H9 (cell line): ENCODE data around the gene RRAGC. TPM values are rescaled to one million over a fixed set of nuclear protein-coding genes. Genes with fewer than 3 reads are reported as not detected.
"Not testable (repeated sequence)": the region's sequence is repeated elsewhere in the genome, so short reads cannot be mapped to it uniquely, and the experiment has no call there.

Experiments used
- DNase-seq: peaks from one replicate; pipeline ENCODE4 v3.0.0-alpha.2; 2017
- H2AFZ ChIP-seq: one replicate; pipeline ENCODE4 v1.6.1; 2013; ENCODE audit warnings: mild to moderate bottlenecking, low read length, control low read depth, moderate library complexity
- H2AK5ac ChIP-seq: 2 replicates; pipeline ENCODE4 v1.6.1; 2013; ENCODE audit warnings: low read length, control low read depth, mixed read lengths; ENCODE audit not compliant: insufficient read length
- H2BK120ac ChIP-seq: one replicate; pipeline ENCODE4 v1.6.1; 2013; ENCODE audit warnings: low read depth, mild to moderate bottlenecking, low read length, control low read depth, inconsistent platforms; ENCODE audit not compliant: poor library complexity, severe bottlenecking
- H2BK12ac ChIP-seq: 2 replicates; pipeline ENCODE4 v1.6.1; 2013; ENCODE audit warnings: low read length, control low read depth, mixed read lengths, low read depth; ENCODE audit not compliant: insufficient read length
- H2BK15ac ChIP-seq: 2 replicates; pipeline ENCODE4 v1.6.1; 2013; ENCODE audit warnings: low read depth, low read length, control low read depth
- H2BK20ac ChIP-seq: one replicate; pipeline ENCODE4 v1.6.1; 2013; ENCODE audit warnings: low read depth, mild to moderate bottlenecking, low read length, control low read depth, inconsistent platforms; ENCODE audit not compliant: poor library complexity, severe bottlenecking
- H2BK5ac ChIP-seq: 2 replicates; pipeline ENCODE4 v1.6.1; 2013; ENCODE audit warnings: low read length, control low read depth, mixed read lengths; ENCODE audit not compliant: insufficient read length
- H3K14ac ChIP-seq: 2 replicates; pipeline ENCODE4 v1.6.1; 2013; ENCODE audit warnings: low read length, control low read depth; ENCODE audit not compliant: insufficient read depth
- H3K18ac ChIP-seq: 2 replicates; pipeline ENCODE4 v1.6.1; 2013; ENCODE audit warnings: low read depth, mild to moderate bottlenecking, mixed read lengths, low read length, control low read depth; ENCODE audit not compliant: insufficient read length
- H3K23ac ChIP-seq: 2 replicates; pipeline ENCODE4 v1.6.1; 2013; ENCODE audit warnings: low read length, control low read depth, mixed read lengths, low read depth; ENCODE audit not compliant: insufficient read length
- H3K23me2 ChIP-seq: 2 replicates; pipeline ENCODE4 v1.6.1; 2013; ENCODE audit warnings: low read depth, mild to moderate bottlenecking, mixed read lengths, low read length, control low read depth; ENCODE audit not compliant: insufficient read length, poor library complexity, severe bottlenecking
- H3K27ac ChIP-seq: 2 replicates; pipeline ENCODE4 v1.5.1; 2013; ENCODE audit warnings: low read length, control low read depth, mixed read lengths, low read depth; ENCODE audit not compliant: insufficient read length
- H3K27me3 ChIP-seq: 2 replicates; pipeline ENCODE4 v1.6.1; 2013; ENCODE audit warnings: low read length, control low read depth, inconsistent platforms; ENCODE audit not compliant: insufficient read depth
- H3K4ac ChIP-seq: 2 replicates; pipeline ENCODE4 v1.6.1; 2013; ENCODE audit warnings: low read depth, mild to moderate bottlenecking, control low read depth, inconsistent platforms, low read length, moderate library complexity
- H3K4me1 ChIP-seq: 2 replicates; pipeline ENCODE4 v1.6.1; 2013; ENCODE audit warnings: low read length, control low read depth, inconsistent platforms; ENCODE audit not compliant: insufficient read depth
- H3K4me2 ChIP-seq: 2 replicates; pipeline ENCODE4 v1.6.1; 2013; ENCODE audit warnings: low read length, control low read depth, mixed read lengths; ENCODE audit not compliant: insufficient read length, insufficient read depth
- H3K56ac ChIP-seq: 2 replicates; pipeline ENCODE4 v1.6.1; 2013; ENCODE audit warnings: low read depth, mild to moderate bottlenecking, mixed read lengths, low read length, control low read depth; ENCODE audit not compliant: insufficient read length
- H3K79me1 ChIP-seq: 2 replicates; pipeline ENCODE4 v1.6.1; 2013; ENCODE audit warnings: low read depth, mild to moderate bottlenecking, moderate library complexity, low read length, control low read depth, inconsistent platforms; ENCODE audit not compliant: insufficient read depth, poor library complexity, severe bottlenecking
- H3K79me2 ChIP-seq: 2 replicates; pipeline ENCODE4 v1.6.1; 2013; ENCODE audit warnings: low read length, control low read depth, inconsistent platforms; ENCODE audit not compliant: insufficient read depth
- H3K9ac ChIP-seq: 2 replicates; pipeline ENCODE4 v1.6.1; 2013; ENCODE audit warnings: low read length, control low read depth, mixed read lengths; ENCODE audit not compliant: insufficient read length; ENCODE audit errors: extremely low read depth
- H3K9me3 ChIP-seq: one replicate; pipeline ENCODE4 v1.6.1; 2013; ENCODE audit warnings: low read depth, low read length, inconsistent platforms; ENCODE audit not compliant: control insufficient read depth
- H3T11ph ChIP-seq: one replicate; pipeline ENCODE4 v1.6.1; 2013; ENCODE audit warnings: mild to moderate bottlenecking, low read length, control low read depth, inconsistent platforms
- H4K20me1 ChIP-seq: one replicate; pipeline ENCODE4 v1.6.1; 2013; ENCODE audit not compliant: control insufficient read depth, insufficient read length, insufficient read depth
- H4K5ac ChIP-seq: 2 replicates; pipeline ENCODE4 v1.6.1; 2013; ENCODE audit warnings: low read depth, mild to moderate bottlenecking, mixed read lengths, low read length, control low read depth; ENCODE audit not compliant: insufficient read length
- H4K8ac ChIP-seq: replicated peaks from 2 replicates; pipeline ENCODE4 v1.6.1; 2013; ENCODE audit warnings: low read length, control low read depth, mixed read lengths, low read depth; ENCODE audit not compliant: insufficient read length
- H4K91ac ChIP-seq: 2 replicates; pipeline ENCODE4 v1.6.1; 2013; ENCODE audit warnings: low read depth, mild to moderate bottlenecking, moderate library complexity, mixed read lengths, low read length, control low read depth; ENCODE audit not compliant: insufficient read length
- H3K27ac Mint-ChIP-seq, 3 experiments: 2 replicates in 2 of 3; 3 replicates in 1 of 3; pipeline ENCODE4 v1.8.0; 2020 to 2021; ENCODE audit warnings: mixed read lengths in 3 of 3, mild to moderate bottlenecking in 1 of 3, moderate library complexity in 1 of 3
- H3K27me3 Mint-ChIP-seq: 2 replicates; pipeline ENCODE4 v1.8.0; 2021; ENCODE audit warnings: low read depth, mild to moderate bottlenecking, moderate library complexity, mixed read lengths
- H3K36me3 Mint-ChIP-seq, 3 experiments: 2 replicates in 2 of 3; 3 replicates in 1 of 3; pipeline ENCODE4 v1.8.0; 2020 to 2021; ENCODE audit warnings: low read depth in 3 of 3, mixed read lengths in 3 of 3; ENCODE audit not compliant: insufficient read depth in 1 of 3
- H3K4me1 Mint-ChIP-seq, 2 experiments: 2 replicates each; pipeline ENCODE4 v1.8.0; 2020; ENCODE audit warnings: mixed read lengths in 2 of 2
- H3K4me3 Mint-ChIP-seq, 2 experiments: 2 replicates in 1 of 2; 3 replicates in 1 of 2; pipeline ENCODE4 v1.8.0; 2020 to 2021; ENCODE audit warnings: mild to moderate bottlenecking in 2 of 2, mixed read lengths in 2 of 2, moderate library complexity in 1 of 2
- H3K9me3 Mint-ChIP-seq, 2 experiments: 2 replicates in 1 of 2; 3 replicates in 1 of 2; pipeline ENCODE4 v1.8.0; 2020; ENCODE audit warnings: mild to moderate bottlenecking in 2 of 2, mixed read lengths in 2 of 2, moderate library complexity in 1 of 2
- WGBS: extraction: QIAGEN DNeasy Blood & Tissue Kit; methylation state at CpG from one replicate; pipeline ENCODE4 v1.1.7; 2013; ENCODE audit warnings: missing lambda C conversion rate, low lambda C conversion rate, mixed read lengths; ENCODE audit not compliant: insufficient read length; ENCODE audit errors: extremely low coverage; 5-methylcytosine and 5-hydroxymethylcytosine counted together
- total RNA-seq: library from RNA; stranded (reverse); gene quantifications from 2 replicates; pipeline ENCODE4 v1.2.1, GENCODE V29; 2021
- TF ChIP-seq, protein P1 (sequence below): fragments of 200-600 bp; sonication (generic); conservative IDR thresholded peaks from 3 replicates; pipeline ENCODE4 v1.8.0; 2021; ENCODE audit warnings: antibody characterized with exemption, mild to moderate bottlenecking

The RRAGC gene
- total RNA-seq, 1 experiment from 2014 or later, result 17.9 TPM

DNA sequence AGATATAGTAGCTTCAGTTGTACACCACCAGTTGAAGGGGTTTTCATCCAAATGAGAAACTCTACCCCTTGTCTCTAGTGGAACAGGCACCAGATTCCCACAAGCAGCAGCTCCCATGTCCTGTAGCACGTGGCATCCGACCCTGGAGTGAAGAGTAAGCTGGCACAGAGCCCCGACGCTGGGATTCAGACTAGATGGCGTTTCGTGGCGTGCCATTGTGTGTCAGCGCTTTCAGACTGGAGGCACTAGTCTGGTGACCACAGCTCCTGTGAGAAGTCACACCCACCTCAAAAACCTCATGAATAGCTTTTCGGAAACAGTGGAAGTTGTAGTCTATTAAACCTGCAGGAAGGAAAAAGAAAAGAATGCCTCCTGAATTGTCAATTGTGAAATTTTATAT is 20.2 kb downstream of the RRAGC start:
- H2BK120ac ChIP-seq, result no peak overlapping the region
- no peak overlapping the region for H2BK15ac ChIP-seq
- H3K27me3 ChIP-seq, result no peaks in the 10 kb centered on the region
- H3K56ac ChIP-seq, result no peak overlapping the region
- H3T11ph ChIP-seq, result no peak overlapping the region
- no peaks in the 10 kb centered on the region for H3K79me1 ChIP-seq
- H4K20me1 ChIP-seq, result no peaks in the 10 kb centered on the region
- H4K8ac ChIP-seq, result no peak overlapping the region
- H3K9me3 ChIP-seq, result no peaks in the 10 kb centered on the region
- WGBS, result no CpG with 5 or more reads among the region's 9 CpGs
- H3K18ac ChIP-seq, result no peak overlapping the region
- H3K4me1 ChIP-seq, result no peaks in the 10 kb centered on the region; the same call in 1 of the 2 replicates
- H3K9me3 Mint-ChIP-seq, result no peaks in the 10 kb centered on the region
- no peak overlapping the region for H3K4me3 Mint-ChIP-seq
- no peaks in the 10 kb centered on the region for H3K79me2 ChIP-seq
- H3K4ac ChIP-seq, result no peak overlapping the region
- H3K23ac ChIP-seq, result no peak overlapping the region
- no peak overlapping the region for H3K4me2 ChIP-seq
- no peak overlapping the region for H3K14ac ChIP-seq
- DNase-seq, result no peak
- TF ChIP-seq, protein P1, sequence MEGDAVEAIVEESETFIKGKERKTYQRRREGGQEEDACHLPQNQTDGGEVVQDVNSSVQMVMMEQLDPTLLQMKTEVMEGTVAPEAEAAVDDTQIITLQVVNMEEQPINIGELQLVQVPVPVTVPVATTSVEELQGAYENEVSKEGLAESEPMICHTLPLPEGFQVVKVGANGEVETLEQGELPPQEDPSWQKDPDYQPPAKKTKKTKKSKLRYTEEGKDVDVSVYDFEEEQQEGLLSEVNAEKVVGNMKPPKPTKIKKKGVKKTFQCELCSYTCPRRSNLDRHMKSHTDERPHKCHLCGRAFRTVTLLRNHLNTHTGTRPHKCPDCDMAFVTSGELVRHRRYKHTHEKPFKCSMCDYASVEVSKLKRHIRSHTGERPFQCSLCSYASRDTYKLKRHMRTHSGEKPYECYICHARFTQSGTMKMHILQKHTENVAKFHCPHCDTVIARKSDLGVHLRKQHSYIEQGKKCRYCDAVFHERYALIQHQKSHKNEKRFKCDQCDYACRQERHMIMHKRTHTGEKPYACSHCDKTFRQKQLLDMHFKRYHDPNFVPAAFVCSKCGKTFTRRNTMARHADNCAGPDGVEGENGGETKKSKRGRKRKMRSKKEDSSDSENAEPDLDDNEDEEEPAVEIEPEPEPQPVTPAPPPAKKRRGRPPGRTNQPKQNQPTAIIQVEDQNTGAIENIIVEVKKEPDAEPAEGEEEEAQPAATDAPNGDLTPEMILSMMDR, result no peak
- no peak overlapping the region for H4K91ac ChIP-seq
- no peaks in the 10 kb centered on the region for H3K27me3 Mint-ChIP-seq
- no peak overlapping the region for H3K27ac ChIP-seq
- peaks cover 3 to 44% (median 39%) of the 10 kb centered on the region in 3 experiments; a peak in 6 of 7 replicates for H3K36me3 Mint-ChIP-seq
- H3K27ac Mint-ChIP-seq, result peak overlapping the region in 1 of 3 experiments; percentile 70; a peak in 1 of 7 replicates
- no peaks in the 10 kb centered on the region for H3K23me2 ChIP-seq
- no peak overlapping the region for H2BK5ac ChIP-seq
- H2BK20ac ChIP-seq, result no peak overlapping the region
- no peak overlapping the region for H4K5ac ChIP-seq
- no peak overlapping the region for H2AK5ac ChIP-seq
- no peak overlapping the region for H3K9ac ChIP-seq
- no peak overlapping the region for H2AFZ ChIP-seq
- peaks cover 15 to 26% of the 10 kb centered on the region in 2 experiments for H3K4me1 Mint-ChIP-seq
- no peak overlapping the region for H2BK12ac ChIP-seq

DNA sequence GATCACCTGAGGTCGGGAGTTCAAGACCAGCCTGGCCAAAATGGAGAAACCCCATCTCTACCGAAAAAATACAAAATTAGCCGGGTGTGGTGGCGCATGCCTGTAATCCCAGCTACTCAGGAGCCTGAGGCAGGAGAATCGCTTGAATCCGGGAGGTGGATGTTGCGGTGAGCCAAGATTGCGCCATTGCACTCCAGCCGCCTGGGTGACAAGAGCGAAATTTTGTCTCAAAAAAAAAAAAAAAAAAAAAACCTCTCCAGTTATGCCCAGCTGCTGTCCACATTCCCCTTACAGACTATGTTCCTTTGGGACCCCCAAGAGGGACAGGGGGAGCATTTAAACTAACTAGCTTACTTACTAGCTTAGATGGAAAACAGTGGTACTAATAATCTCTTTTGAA is 23.3 kb downstream of the RRAGC start:
- not testable (repeated sequence) for H3K4ac ChIP-seq, H4K5ac ChIP-seq, H3K18ac ChIP-seq, H3K9ac ChIP-seq, H3K14ac ChIP-seq, H2BK12ac ChIP-seq, H4K91ac ChIP-seq, H3K79me1 ChIP-seq, H3K56ac ChIP-seq, H3K9me3 ChIP-seq, H4K8ac ChIP-seq, H3T11ph ChIP-seq, H3K4me3 Mint-ChIP-seq, H3K23me2 ChIP-seq, H3K27ac ChIP-seq, H2AK5ac ChIP-seq, H3K27me3 ChIP-seq, H3K27ac Mint-ChIP-seq, H3K23ac ChIP-seq, H2BK5ac ChIP-seq, H2BK20ac ChIP-seq, H2AFZ ChIP-seq, H3K4me1 ChIP-seq, H3K27me3 Mint-ChIP-seq, H3K4me2 ChIP-seq, H3K9me3 Mint-ChIP-seq, DNase-seq, H3K79me2 ChIP-seq, H4K20me1 ChIP-seq, H2BK120ac ChIP-seq, H2BK15ac ChIP-seq
- Mint-ChIP-seq H3K4me1 (peaks cover 15 to 26% of the 10 kb centered on the region in 2 experiments), H3K36me3 (peaks cover 3 to 25% (median 24%) of the 10 kb centered on the region in 3 experiments; a peak in 6 of 7 replicates)
- no CpG with 5 or more reads among the region's 10 CpGs for WGBS
